ENCODE data around the gene SNX19. TPM values are rescaled to one million over a fixed set of nuclear protein-coding genes. Genes with fewer than 3 reads are reported as not detected.

Gene SNX19
- total RNA-seq, result 67.4 TPM
- long read RNA-seq, full-length matches to known transcripts, result 7 of 32 reads
- long read RNA-seq, partial matches to known transcripts, result 3 of 32 reads
- long read RNA-seq, other reads (novel, unspliced or antisense), result 22 of 32 reads

GRCh38 chr11:130916238-130916855 is at the start of gene SNX19:
Gene SNX19 (minus strand): TSS chr11:130916479. CDS start chr11:130915939, 540 bp downstream.
- Histone ChIP-seq H3K9me3 (no peaks in the 10 kb centered on the region), H3K4me3 (peak within 1 kb of the TSS; percentile 75), H3K36me3 (peaks cover 36% of the 10 kb centered on the region), H3K27me3 (ENCODE audit: low read depth) (no peaks in the 10 kb centered on the region), H3K27ac (peak within 1 kb of the TSS; percentile 92), H3K4me1 (peaks cover 34% of the 10 kb centered on the region)
- peak; percentile 100 for ATAC-seq
- DNase-seq, result peak; percentile 95
- peak; percentile 99 for TF ChIP-seq CTCF (IDR thresholded peaks at IDR 0.05)
- intact Hi-C loops (cut with DNase I), result no loop called here

GRCh38 chr11:130964058-130964792 is 47.9 kb upstream of the SNX19 start:
- Histone ChIP-seq H3K36me3 (no peaks in the 10 kb centered on the region), H3K27ac (no peak overlapping the region), H3K4me3 (no peak overlapping the region), H3K27me3 (ENCODE audit: low read depth) (no peaks in the 10 kb centered on the region), H3K4me1 (no peaks in the 10 kb centered on the region), H3K9me3 (peaks cover 7% of the 10 kb centered on the region)
- ATAC-seq (no peak), DNase-seq (no peak)
- intact Hi-C loops (cut with DNase I), result no loop called here
- TF ChIP-seq CTCF (IDR thresholded peaks at IDR 0.05), result no peak

GRCh38 chr11:130947889-130948288 is 31.6 kb upstream of the SNX19 start:
- no peak for TF ChIP-seq CTCF (IDR thresholded peaks at IDR 0.05)
- ATAC-seq, result no peak
- H3K27me3 ChIP-seq (ENCODE audit: low read depth), result no peaks in the 10 kb centered on the region
- H3K9me3 ChIP-seq, result no peaks in the 10 kb centered on the region
- no peak for DNase-seq
- no peak overlapping the region for H3K4me3 ChIP-seq
- H3K36me3 ChIP-seq, result no peaks in the 10 kb centered on the region
- no peaks in the 10 kb centered on the region for H3K4me1 ChIP-seq
- H3K27ac ChIP-seq, result no peak overlapping the region
- intact Hi-C loops (cut with DNase I), result no loop called here

- intact Hi-C loops (cut with DNase I), result no loop called here
- no peaks in the 10 kb centered on the region for H3K9me3 ChIP-seq
- no peaks in the 10 kb centered on the region for H3K27me3 ChIP-seq (ENCODE audit: low read depth)
- H3K27ac ChIP-seq, result no peak overlapping the region
- H3K36me3 ChIP-seq, result no peaks in the 10 kb centered on the region
- no peak overlapping the region for H3K4me3 ChIP-seq
- DNase-seq, result no peak
- no peak for ATAC-seq
- TF ChIP-seq CTCF (IDR thresholded peaks at IDR 0.05), result no peak
- no peaks in the 10 kb centered on the region for H3K4me1 ChIP-seq
Measured at GRCh38 chr11:130947481-130947880, 31.2 kb upstream of the SNX19 start.

GRCh38 chr11:130947058-130947457 is 30.8 kb upstream of the SNX19 start:
- Histone ChIP-seq H3K36me3 (no peaks in the 10 kb centered on the region), H3K4me1 (no peaks in the 10 kb centered on the region), H3K4me3 (no peak overlapping the region), H3K27me3 (ENCODE audit: low read depth) (no peaks in the 10 kb centered on the region), H3K9me3 (no peaks in the 10 kb centered on the region), H3K27ac (no peak overlapping the region)
- TF ChIP-seq CTCF (IDR thresholded peaks at IDR 0.05), result no peak
- intact Hi-C loops (cut with DNase I), result no loop called here
- DNase-seq (no peak), ATAC-seq (no peak)
